Cortex of kidney (tissue), 1 donor: ENCODE measurements around the gene AFAP1.

Source experiments
- DNase-seq: peaks from one replicate; lab custom pipeline; 2025; lab: John Stamatoyannopoulos, UW

Gene AFAP1

GRCh38 chr4:7864685-7865084 lies 75.0 kb downstream of the AFAP1 start:
- DNase-seq = no peak

- no peak for DNase-seq
These were observed 75.6 kb downstream of the AFAP1 start for GRCh38 chr4:7863911-7864681.

- DNase-seq = no peak
These were observed 77.0 kb downstream of the AFAP1 start for GRCh38 chr4:7862561-7863192.

GRCh38 chr4:7861440-7861881 lies 78.2 kb downstream of the AFAP1 start:
- DNase-seq = no peak

GRCh38 chr4:7860600-7861163 lies 79.0 kb downstream of the AFAP1 start:
- DNase-seq = no peak

- no peak for DNase-seq
These were observed 80.3 kb downstream of the AFAP1 start for GRCh38 chr4:7859326-7859725.

GRCh38 chr4:7858498-7858897 lies 81.2 kb downstream of the AFAP1 start:
- no peak for DNase-seq

GRCh38 chr4:7857993-7858392 lies 81.7 kb downstream of the AFAP1 start:
- DNase-seq = no peak

GRCh38 chr4:7857238-7857701 lies 82.4 kb downstream of the AFAP1 start:
- no peak for DNase-seq

GRCh38 chr4:7855731-7856130 lies 83.9 kb downstream of the AFAP1 start:
- DNase-seq = no peak

GRCh38 chr4:7854697-7855370 lies 84.8 kb downstream of the AFAP1 start:
- DNase-seq = no peak

GRCh38 chr4:7854216-7854615 lies 85.4 kb downstream of the AFAP1 start:
- DNase-seq = no peak

GRCh38 chr4:7853271-7853670 lies 86.4 kb downstream of the AFAP1 start:
- no peak for DNase-seq

GRCh38 chr4:7852568-7853185 lies 87.0 kb downstream of the AFAP1 start:
- no peak for DNase-seq

- no peak for DNase-seq
These were observed 89.2 kb downstream of the AFAP1 start for GRCh38 chr4:7850489-7850888.

GRCh38 chr4:7847206-7847605 lies 92.5 kb downstream of the AFAP1 start:
- no peak for DNase-seq

GRCh38 chr4:7845493-7846128 lies 94.0 kb downstream of the AFAP1 start:
- no peak for DNase-seq

GRCh38 chr4:7844594-7844991 lies 95.1 kb downstream of the AFAP1 start:
- no peak for DNase-seq

GRCh38 chr4:7843831-7844593 lies 95.6 kb downstream of the AFAP1 start:
- DNase-seq = no peak

- DNase-seq = no peak
These were observed 97.0 kb downstream of the AFAP1 start for GRCh38 chr4:7842384-7843279.
